ENCODE results near the gene MACROD2. TPM values are rescaled to one million over a fixed set of nuclear protein-coding genes. Genes with fewer than 3 reads are reported as not detected.

The MACROD2 gene
- total and polyA plus RNA-seq, 2 of the 4 experiments (the other 2 are of a cell fraction): not detected

DNA sequence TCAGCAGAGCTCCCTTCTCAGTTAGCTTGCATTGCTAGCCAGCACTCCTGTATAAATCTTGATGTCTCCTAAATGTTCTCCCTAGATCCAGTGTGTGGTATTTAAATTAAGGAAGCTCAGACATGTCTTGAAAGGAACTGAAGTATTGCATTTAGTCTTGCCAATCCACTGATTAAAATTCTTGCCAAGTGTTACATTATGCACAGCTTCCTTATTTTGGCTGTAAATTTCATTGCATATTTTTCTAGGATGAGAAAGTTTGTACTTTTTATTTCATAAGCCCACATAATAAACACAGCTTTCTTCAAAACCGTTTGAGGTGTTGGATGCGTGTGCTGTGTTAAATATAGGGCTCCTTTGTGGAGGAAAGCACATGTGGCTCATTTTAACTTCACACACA is 671.9 kb downstream of the MACROD2 start:
- no peak overlapping the region for H3K56ac ChIP-seq (ENCODE audit: extremely low read depth, insufficient read depth, low read length)
- no TSS peak for BruUV-seq (replicated peaks)
- no peak overlapping the region for H3K23ac ChIP-seq (ENCODE audit: low read depth, low read length)
- WGBS, 2 experiments (ENCODE audit: extremely low coverage in 2 of 2, insufficient read length in 1 of 2): no CpG with 5 or more reads among the region's 2 CpGs
- no peaks in the 10 kb centered on the region for H3K4me1 ChIP-seq (ENCODE audit: control insufficient read depth, insufficient read depth, low read length)
- H3K27me3 ChIP-seq (ENCODE audit: control insufficient read depth, insufficient read depth, low read length): no peaks in the 10 kb centered on the region
- no peak overlapping the region for H3K18ac ChIP-seq (ENCODE audit: low read depth, low read length)
- H2BK5ac ChIP-seq (ENCODE audit: low read depth, low read length, poor library complexity, severe bottlenecking): no peak overlapping the region
- no peak overlapping the region for H3K4ac ChIP-seq (ENCODE audit: low read depth, low read length)
- dilution Hi-C loops (cut with HindIII; ENCODE audit: low sequenced_read_pairs, unreplicated experiment): no loop called here
- no peak overlapping the region for H2AFZ ChIP-seq (replicated peaks; ENCODE audit: low read length, poor library complexity)
- H2BK120ac ChIP-seq (ENCODE audit: low read depth, low read length): no peak overlapping the region
- no peak overlapping the region for H3K4me3 ChIP-seq (ENCODE audit: insufficient read depth, low read depth, low read length)
- DNase-seq: no peak
- no peak overlapping the region for H4K8ac ChIP-seq (ENCODE audit: low read depth in 2 of 2, low read length in 2 of 2)
- H3K79me1 ChIP-seq (ENCODE audit: low read depth in 1 of 2, low read length in 2 of 2): no peaks in the 10 kb centered on the region
- H2AK9ac ChIP-seq (replicated peaks; ENCODE audit: low read depth, low read length, poor library complexity): no peak overlapping the region
- no peak for ATAC-seq (ENCODE audit: low read depth)
- no peaks in the 10 kb centered on the region for H3K36me3 ChIP-seq (ENCODE audit: control insufficient read depth, insufficient read depth, low read length)
- in situ Hi-C loops (cut with MboI; ENCODE audit: low sequenced_read_pairs): no loop called here
- no peak overlapping the region for H2BK15ac ChIP-seq (ENCODE audit: low read depth, low read length)
- H3K9me3 ChIP-seq (ENCODE audit: control insufficient read depth, insufficient read depth, low read length): no peaks in the 10 kb centered on the region
- H2AK5ac ChIP-seq (ENCODE audit: low read depth, low read length): no peak overlapping the region
- H3K4me2 ChIP-seq (ENCODE audit: low read depth, low read length): no peak overlapping the region
- no peak overlapping the region for H4K5ac ChIP-seq (ENCODE audit: low read depth, low read length)
- no peaks in the 10 kb centered on the region for H3K9me1 ChIP-seq (ENCODE audit: insufficient read depth, low read length)
- H3K14ac ChIP-seq (replicated peaks; ENCODE audit: low read depth, low read length): no peak overlapping the region
- no peak overlapping the region for H2BK20ac ChIP-seq (ENCODE audit: low read depth, low read length)
- no peak overlapping the region for H4K91ac ChIP-seq (ENCODE audit: insufficient read depth, low read depth, low read length)
- TF ChIP-seq BHLHE40 (IDR thresholded peaks at IDR 0.05; ENCODE audit: low read depth, low read length) (no peak), CHD1 (IDR thresholded peaks at IDR 0.05; ENCODE audit: low read depth, low read length) (no peak)
- intact Hi-C loops (cut with micrococcal nuclease): no loop called here
- H4K20me1 ChIP-seq (ENCODE audit: insufficient read depth, low read length): no peaks in the 10 kb centered on the region
- no peak overlapping the region for H3K27ac ChIP-seq (ENCODE audit: insufficient read depth, low read length)
- no peak overlapping the region for H3K9ac ChIP-seq (ENCODE audit: low read depth, low read length)
- ChIA-PET CTCF (no interaction called here), POLR2A (ENCODE audit: unreplicated experiment) (no interaction called here)

Measured in IMR-90 (cell line).